WTC11 (cell line): ENCODE measurements around the gene MRAP. TPM values are rescaled to one million over a fixed set of nuclear protein-coding genes. Genes with fewer than 3 reads are reported as not detected.

Experiments
- AFF4 ChIP-seq: sonication (generic); formaldehyde crosslinking; IDR thresholded peaks from 2 replicates; pipeline ENCODE4 v1.8.1; 2023; ENCODE audit warnings: mild to moderate bottlenecking, missing genetic modification reagents, borderline replicate concordance
- AR ChIP-seq: fragments of 250-450 bp; sonication (Bioruptor Pico); IDR thresholded peaks from 2 replicates; pipeline ENCODE4 v1.9.0; 2021; ENCODE audit warnings: mild to moderate bottlenecking
- ATF1 ChIP-seq: sonication (generic); formaldehyde crosslinking; IDR thresholded peaks from 2 replicates; pipeline ENCODE4 v1.8.1; 2023; ENCODE audit warnings: mild to moderate bottlenecking, moderate library complexity, missing genetic modification reagents
- ATF2 ChIP-seq: sonication (generic); formaldehyde crosslinking; IDR thresholded peaks from 2 replicates; pipeline ENCODE4 v1.8.1; 2022; ENCODE audit warnings: low read depth, missing genetic modification reagents, borderline replicate concordance
- ELF4 ChIP-seq: sonication (generic); formaldehyde crosslinking; IDR thresholded peaks from 2 replicates; pipeline ENCODE4 v1.8.1; 2022; ENCODE audit warnings: low read depth, mild to moderate bottlenecking, moderate library complexity, missing genetic modification reagents
- ESRRA ChIP-seq: sonication (generic); formaldehyde crosslinking; IDR thresholded peaks from 2 replicates; pipeline ENCODE4 v1.8.1; 2022; ENCODE audit warnings: mild to moderate bottlenecking, missing genetic modification reagents, borderline replicate concordance
- FOXK1 ChIP-seq: sonication (generic); formaldehyde crosslinking; IDR thresholded peaks from 2 replicates; pipeline ENCODE4 v1.8.0; 2022; ENCODE audit warnings: mild to moderate bottlenecking, moderate library complexity, missing genetic modification reagents
- IRF2 ChIP-seq: sonication (generic); formaldehyde crosslinking; IDR thresholded peaks from 2 replicates; pipeline ENCODE4 v1.8.0; 2022; ENCODE audit warnings: low read depth, missing genetic modification reagents, borderline replicate concordance
- JUN ChIP-seq: sonication (generic); formaldehyde crosslinking; IDR thresholded peaks from 2 replicates; pipeline ENCODE4 v1.8.0; 2023; ENCODE audit warnings: mild to moderate bottlenecking, missing genetic modification reagents
- NFYB ChIP-seq: sonication (generic); formaldehyde crosslinking; conservative IDR thresholded peaks from 2 replicates; pipeline ENCODE4 v1.8.0; 2022; ENCODE audit warnings: low read depth, missing genetic modification reagents
- NR1H2 ChIP-seq: sonication (generic); formaldehyde crosslinking; IDR thresholded peaks from 2 replicates; pipeline ENCODE4 v1.9.0; 2021; ENCODE audit warnings: mild to moderate bottlenecking, moderate library complexity, missing genetic modification reagents
- SMAD4 ChIP-seq: sonication (generic); formaldehyde crosslinking; IDR thresholded peaks from 2 replicates; pipeline ENCODE4 v1.8.0; 2022; ENCODE audit warnings: mild to moderate bottlenecking, missing genetic modification reagents
- SP1 ChIP-seq: sonication (generic); formaldehyde crosslinking; conservative IDR thresholded peaks from 2 replicates; pipeline ENCODE4 v1.8.1; 2022; ENCODE audit warnings: missing genetic modification reagents
- ZNF138 ChIP-seq: sonication (generic); formaldehyde crosslinking; conservative IDR thresholded peaks from 2 replicates; pipeline ENCODE4 v1.8.1; 2022; ENCODE audit warnings: mild to moderate bottlenecking, moderate library complexity, missing genetic modification reagents
- ZNF219 ChIP-seq: sonication (generic); formaldehyde crosslinking; IDR thresholded peaks from 2 replicates; pipeline ENCODE4 v1.8.0; 2023; ENCODE audit warnings: missing genetic modification reagents, mild to moderate bottlenecking, borderline replicate concordance
- ZNF263 ChIP-seq: sonication (generic); formaldehyde crosslinking; IDR thresholded peaks from 2 replicates; pipeline ENCODE4 v1.8.1; 2022; ENCODE audit warnings: low read depth, mild to moderate bottlenecking, moderate library complexity, missing genetic modification reagents
- ZNF671 ChIP-seq: fragments of 250-450 bp; sonication (Bioruptor Pico); IDR thresholded peaks from 2 replicates; pipeline ENCODE4 v1.8.0; 2021; ENCODE audit warnings: mild to moderate bottlenecking
- total RNA-seq: library from RNA; stranded (reverse); gene quantifications from 3 replicates; pipeline ENCODE4 v1.2.3, GENCODE V29; 2021
- TF ChIP-seq, protein P1 (sequence below): fragments of 250-450 bp; sonication (Bioruptor Pico); IDR thresholded peaks from 2 replicates; pipeline ENCODE4 v2.1.2; 2022; ENCODE audit warnings: mild to moderate bottlenecking, moderate library complexity
- TF ChIP-seq, protein P2 (sequence below): fragments of 250-450 bp; sonication (Bioruptor Pico); IDR thresholded peaks from 2 replicates; pipeline ENCODE4 v1.9.0; 2021; ENCODE audit warnings: moderate library complexity, mild to moderate bottlenecking, inconsistent platforms, borderline replicate concordance
- TF ChIP-seq, protein P3 (sequence below): sonication (generic); formaldehyde crosslinking; IDR thresholded peaks from 2 replicates; pipeline ENCODE4 v1.8.0; 2022; ENCODE audit warnings: mild to moderate bottlenecking, missing genetic modification reagents
- TF ChIP-seq, protein P4 (sequence below): sonication (generic); formaldehyde crosslinking; IDR thresholded peaks from 2 replicates; pipeline ENCODE4 v1.8.1; 2022; ENCODE audit warnings: low read depth, mild to moderate bottlenecking, moderate library complexity, missing genetic modification reagents, borderline replicate concordance
- TF ChIP-seq, protein P5 (sequence below): sonication (generic); formaldehyde crosslinking; IDR thresholded peaks from 2 replicates; pipeline ENCODE4 v1.8.0; 2022; ENCODE audit warnings: missing genetic modification reagents

MRAP gene
- total RNA-seq, 1 experiment from 2014 or later: not detected

GRCh38 chr21:32278518-32279376, 19.9 kb upstream of the MRAP start, which contains the start of gene MIS18A (continued):
- TF ChIP-seq AR (CRISPR knock-in tag): no peak
- TF ChIP-seq, protein P1, sequence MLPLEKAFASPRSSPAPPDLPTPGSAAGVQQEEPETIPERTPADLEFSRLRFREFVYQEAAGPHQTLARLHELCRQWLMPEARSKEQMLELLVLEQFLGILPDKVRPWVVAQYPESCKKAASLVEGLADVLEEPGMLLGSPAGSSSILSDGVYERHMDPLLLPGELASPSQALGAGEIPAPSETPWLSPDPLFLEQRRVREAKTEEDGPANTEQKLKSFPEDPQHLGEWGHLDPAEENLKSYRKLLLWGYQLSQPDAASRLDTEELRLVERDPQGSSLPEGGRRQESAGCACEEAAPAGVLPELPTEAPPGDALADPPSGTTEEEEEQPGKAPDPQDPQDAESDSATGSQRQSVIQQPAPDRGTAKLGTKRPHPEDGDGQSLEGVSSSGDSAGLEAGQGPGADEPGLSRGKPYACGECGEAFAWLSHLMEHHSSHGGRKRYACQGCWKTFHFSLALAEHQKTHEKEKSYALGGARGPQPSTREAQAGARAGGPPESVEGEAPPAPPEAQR (CRISPR knock-in tag): no peak
- no peak for TF ChIP-seq ATF2
- no peak for TF ChIP-seq ZNF263 (CRISPR knock-in tag)
- TF ChIP-seq ELF4 (CRISPR knock-in tag): no peak
- TF ChIP-seq SMAD4 (CRISPR knock-in tag): no peak
- TF ChIP-seq FOXK1 (CRISPR knock-in tag): peak; percentile 58; the same call in 1 of the 2 replicates
- TF ChIP-seq ZNF219 (CRISPR knock-in tag): no peak
- TF ChIP-seq, protein P2, sequence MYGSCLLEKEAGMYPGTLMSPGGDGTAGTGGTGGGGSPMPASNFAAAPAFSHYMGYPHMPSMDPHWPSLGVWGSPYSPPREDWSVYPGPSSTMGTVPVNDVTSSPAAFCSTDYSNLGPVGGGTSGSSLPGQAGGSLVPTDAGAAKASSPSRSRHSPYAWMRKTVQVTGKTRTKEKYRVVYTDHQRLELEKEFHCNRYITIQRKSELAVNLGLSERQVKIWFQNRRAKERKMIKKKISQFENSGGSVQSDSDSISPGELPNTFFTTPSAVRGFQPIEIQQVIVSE: no peak
- no peak for TF ChIP-seq NR1H2 (CRISPR knock-in tag)
- TF ChIP-seq SP1 (CRISPR knock-in tag): peak; percentile 91
- TF ChIP-seq, protein P3, sequence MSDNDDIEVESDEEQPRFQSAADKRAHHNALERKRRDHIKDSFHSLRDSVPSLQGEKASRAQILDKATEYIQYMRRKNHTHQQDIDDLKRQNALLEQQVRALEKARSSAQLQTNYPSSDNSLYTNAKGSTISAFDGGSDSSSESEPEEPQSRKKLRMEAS (CRISPR knock-in tag): peak; percentile 63; the same call in 1 of the 2 replicates
- no peak for TF ChIP-seq ZNF138 (CRISPR knock-in tag)
- no peak for TF ChIP-seq NFYB (CRISPR knock-in tag)
- TF ChIP-seq, protein P4, sequence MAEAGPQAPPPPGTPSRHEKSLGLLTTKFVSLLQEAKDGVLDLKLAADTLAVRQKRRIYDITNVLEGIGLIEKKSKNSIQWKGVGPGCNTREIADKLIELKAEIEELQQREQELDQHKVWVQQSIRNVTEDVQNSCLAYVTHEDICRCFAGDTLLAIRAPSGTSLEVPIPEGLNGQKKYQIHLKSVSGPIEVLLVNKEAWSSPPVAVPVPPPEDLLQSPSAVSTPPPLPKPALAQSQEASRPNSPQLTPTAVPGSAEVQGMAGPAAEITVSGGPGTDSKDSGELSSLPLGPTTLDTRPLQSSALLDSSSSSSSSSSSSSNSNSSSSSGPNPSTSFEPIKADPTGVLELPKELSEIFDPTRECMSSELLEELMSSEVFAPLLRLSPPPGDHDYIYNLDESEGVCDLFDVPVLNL (CRISPR knock-in tag): peak; percentile 89
- no peak for TF ChIP-seq AFF4 (CRISPR knock-in tag)
- no peak for TF ChIP-seq ATF1
- no peak for TF ChIP-seq IRF2
- TF ChIP-seq ESRRA (CRISPR knock-in tag): no peak
- TF ChIP-seq ZNF671 (CRISPR knock-in tag): no peak
- peak; percentile 55; the same call in 1 of the 2 replicates for TF ChIP-seq JUN (CRISPR knock-in tag)
- TF ChIP-seq, protein P5, sequence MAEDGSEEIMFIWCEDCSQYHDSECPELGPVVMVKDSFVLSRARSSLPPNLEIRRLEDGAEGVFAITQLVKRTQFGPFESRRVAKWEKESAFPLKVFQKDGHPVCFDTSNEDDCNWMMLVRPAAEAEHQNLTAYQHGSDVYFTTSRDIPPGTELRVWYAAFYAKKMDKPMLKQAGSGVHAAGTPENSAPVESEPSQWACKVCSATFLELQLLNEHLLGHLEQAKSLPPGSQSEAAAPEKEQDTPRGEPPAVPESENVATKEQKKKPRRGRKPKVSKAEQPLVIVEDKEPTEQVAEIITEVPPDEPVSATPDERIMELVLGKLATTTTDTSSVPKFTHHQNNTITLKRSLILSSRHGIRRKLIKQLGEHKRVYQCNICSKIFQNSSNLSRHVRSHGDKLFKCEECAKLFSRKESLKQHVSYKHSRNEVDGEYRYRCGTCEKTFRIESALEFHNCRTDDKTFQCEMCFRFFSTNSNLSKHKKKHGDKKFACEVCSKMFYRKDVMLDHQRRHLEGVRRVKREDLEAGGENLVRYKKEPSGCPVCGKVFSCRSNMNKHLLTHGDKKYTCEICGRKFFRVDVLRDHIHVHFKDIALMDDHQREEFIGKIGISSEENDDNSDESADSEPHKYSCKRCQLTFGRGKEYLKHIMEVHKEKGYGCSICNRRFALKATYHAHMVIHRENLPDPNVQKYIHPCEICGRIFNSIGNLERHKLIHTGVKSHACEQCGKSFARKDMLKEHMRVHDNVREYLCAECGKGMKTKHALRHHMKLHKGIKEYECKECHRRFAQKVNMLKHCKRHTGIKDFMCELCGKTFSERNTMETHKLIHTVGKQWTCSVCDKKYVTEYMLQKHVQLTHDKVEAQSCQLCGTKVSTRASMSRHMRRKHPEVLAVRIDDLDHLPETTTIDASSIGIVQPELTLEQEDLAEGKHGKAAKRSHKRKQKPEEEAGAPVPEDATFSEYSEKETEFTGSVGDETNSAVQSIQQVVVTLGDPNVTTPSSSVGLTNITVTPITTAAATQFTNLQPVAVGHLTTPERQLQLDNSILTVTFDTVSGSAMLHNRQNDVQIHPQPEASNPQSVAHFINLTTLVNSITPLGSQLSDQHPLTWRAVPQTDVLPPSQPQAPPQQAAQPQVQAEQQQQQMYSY: no peak
